Lung (tissue), 12 donors: ENCODE data around the gene GP1BB. TPM values are rescaled to one million over a fixed set of nuclear protein-coding genes. Genes with fewer than 3 reads are reported as not detected.

Experiments
- ATAC-seq: fragments of 200-7000 bp; cut with Tn5 transposase; one replicate; pipeline ENCODE4 v1.9.1; 2020; ENCODE audit warnings: moderate number of reproducible peaks; ENCODE audit not compliant: insufficient read depth, low FRiP score
- DNase-seq, 3 donors: peaks; one replicate each; pipeline ENCODE4 v3.0.0-alpha.2; 2013 to 2017
- H3K27ac ChIP-seq, 2 donors: one replicate each; pipeline ENCODE4 v1.5.1; 2013; ENCODE audit warnings: mild to moderate bottlenecking in 2 of 2, moderate library complexity in 2 of 2, control low read depth in 1 of 2, inconsistent platforms in 1 of 2, low read depth in 1 of 2, low read length in 1 of 2
- H3K27me3 ChIP-seq, 3 donors: one replicate each; pipeline ENCODE4 v1.5.1; 2013; ENCODE audit warnings: low read length in 2 of 3; ENCODE audit not compliant: control insufficient read depth in 3 of 3, insufficient read depth in 3 of 3
- H3K36me3 ChIP-seq, 4 donors: one replicate each; pipeline ENCODE4 v1.5.1; 2013; ENCODE audit warnings: low read length in 4 of 4, mild to moderate bottlenecking in 1 of 4, moderate library complexity in 1 of 4; ENCODE audit not compliant: control insufficient read depth in 4 of 4, insufficient read depth in 4 of 4
- H3K4me1 ChIP-seq, 5 donors: one replicate each; pipeline ENCODE4 v1.5.1; 2013; ENCODE audit warnings: low read length in 5 of 5, mild to moderate bottlenecking in 2 of 5, moderate library complexity in 1 of 5; ENCODE audit not compliant: control insufficient read depth in 5 of 5, insufficient read depth in 5 of 5
- H3K4me3 ChIP-seq: one replicate; pipeline ENCODE4 v1.5.1; 2013; ENCODE audit warnings: mild to moderate bottlenecking, control low read depth, moderate library complexity
- H3K9ac ChIP-seq, 2 donors: one replicate each; pipeline ENCODE4 v1.5.1; 2013; ENCODE audit warnings: low read length in 2 of 2, control low read depth in 1 of 2; ENCODE audit not compliant: insufficient read depth in 1 of 2
- H3K9me3 ChIP-seq, 4 donors: one replicate each; pipeline ENCODE4 v1.5.1; 2013; ENCODE audit warnings: low read length in 3 of 4, mild to moderate bottlenecking in 1 of 4, moderate library complexity in 1 of 4; ENCODE audit not compliant: control insufficient read depth in 4 of 4, insufficient read depth in 3 of 4
- WGBS, 2 donors: extraction: QIAGEN DNeasy Blood & Tissue Kit; methylation state at CpG; one replicate each; pipeline ENCODE4 v1.1.7; 2013; 5-methylcytosine and 5-hydroxymethylcytosine counted together
- polyA plus RNA-seq, 2 donors: library from polyadenylated mRNA; stranded (reverse); fragments of 200-250 nt; gene quantifications; one replicate each; pipeline ENCODE4 v1.2.1, GENCODE V29; 2013
- total RNA-seq, 2 donors: library from RNA; depleted of rRNA in 1 of 2; stranded (reverse); fragments of >200 nt in 1 of 2; gene quantifications; one replicate each; pipeline ENCODE4 v1.2.1, GENCODE V29; 2014 to 2021
- TF ChIP-seq, protein P1 (sequence below): IDR thresholded peaks from 2 replicates; pipeline ENCODE4 v1.5.1; 2012; ENCODE audit warnings: mild to moderate bottlenecking; ENCODE audit errors: control extremely low read depth, extremely low read depth
- donor health status: control.
- donor health status: control.
- donor health status: Bipolar disorder and iron deficiency.
- donor health status: healthy.
- donor health status: DM: yes; HTN: yes; CAD: no.

GP1BB gene
- total and polyA plus RNA-seq, 4 donors, result 1.9 to 5.5 (median 3.4) TPM

DNA sequence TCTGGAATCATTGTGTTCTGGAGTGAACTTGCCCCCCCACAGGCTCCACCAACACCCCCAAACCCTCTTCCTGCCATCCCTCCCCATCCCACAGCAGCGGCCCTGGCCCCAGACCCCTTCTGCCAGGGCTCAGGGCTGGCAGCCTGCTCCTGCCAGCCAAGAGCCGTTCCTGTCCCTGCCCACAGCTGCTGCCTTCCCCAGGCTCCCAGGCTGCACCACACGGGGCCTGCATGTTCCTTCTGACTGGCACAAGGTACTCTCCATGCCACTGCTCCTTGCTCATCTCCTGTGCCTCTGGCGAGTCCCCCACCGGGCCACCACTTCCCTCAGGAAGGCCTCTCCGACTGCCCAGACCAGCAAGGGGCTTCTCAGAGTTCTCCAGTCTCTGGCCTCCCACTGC lies 4.9 kb downstream of the GP1BB start:
- DNase-seq, result no peak
- Histone ChIP-seq H3K4me1 (peaks cover 0 to 12% (median 2%) of the 10 kb centered on the region in 5 donors), H3K9me3 (no peaks in the 10 kb centered on the region), H3K4me3 (no peak overlapping the region), H3K36me3 (no peaks in the 10 kb centered on the region), H3K27me3 (peaks cover 0 to 11% (median 6%) of the 10 kb centered on the region in 3 donors), H3K9ac (no peak overlapping the region), H3K27ac (no peak overlapping the region)
- TF ChIP-seq, protein P1, sequence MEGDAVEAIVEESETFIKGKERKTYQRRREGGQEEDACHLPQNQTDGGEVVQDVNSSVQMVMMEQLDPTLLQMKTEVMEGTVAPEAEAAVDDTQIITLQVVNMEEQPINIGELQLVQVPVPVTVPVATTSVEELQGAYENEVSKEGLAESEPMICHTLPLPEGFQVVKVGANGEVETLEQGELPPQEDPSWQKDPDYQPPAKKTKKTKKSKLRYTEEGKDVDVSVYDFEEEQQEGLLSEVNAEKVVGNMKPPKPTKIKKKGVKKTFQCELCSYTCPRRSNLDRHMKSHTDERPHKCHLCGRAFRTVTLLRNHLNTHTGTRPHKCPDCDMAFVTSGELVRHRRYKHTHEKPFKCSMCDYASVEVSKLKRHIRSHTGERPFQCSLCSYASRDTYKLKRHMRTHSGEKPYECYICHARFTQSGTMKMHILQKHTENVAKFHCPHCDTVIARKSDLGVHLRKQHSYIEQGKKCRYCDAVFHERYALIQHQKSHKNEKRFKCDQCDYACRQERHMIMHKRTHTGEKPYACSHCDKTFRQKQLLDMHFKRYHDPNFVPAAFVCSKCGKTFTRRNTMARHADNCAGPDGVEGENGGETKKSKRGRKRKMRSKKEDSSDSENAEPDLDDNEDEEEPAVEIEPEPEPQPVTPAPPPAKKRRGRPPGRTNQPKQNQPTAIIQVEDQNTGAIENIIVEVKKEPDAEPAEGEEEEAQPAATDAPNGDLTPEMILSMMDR, result no peak
- ATAC-seq, result no peak
- WGBS, 2 donors, result 74 to 76% methylated on average over 6 of the region's 6 CpGs

DNA sequence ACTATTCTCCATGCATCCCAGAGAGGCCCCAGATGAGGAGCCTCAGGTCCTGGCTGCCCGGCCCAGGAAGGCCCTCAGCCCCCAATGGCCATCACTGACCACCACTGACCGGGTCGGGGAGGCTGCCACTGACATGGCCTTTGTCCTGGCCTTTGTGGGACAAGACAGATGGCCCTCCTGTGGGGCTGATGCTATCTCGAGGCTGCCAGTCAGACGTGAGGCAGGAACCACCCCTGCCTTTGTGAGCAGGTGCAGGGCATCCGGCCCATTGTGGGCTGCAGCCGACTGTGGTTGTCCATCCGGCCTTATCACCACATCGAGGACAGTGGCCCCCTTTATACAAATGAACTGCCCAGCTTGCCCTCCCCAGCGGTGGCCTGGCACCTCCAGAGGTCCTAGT lies 5.5 kb downstream of the GP1BB start:
- DNase-seq (no peak), ATAC-seq (no peak)
- peaks cover 0 to 12% (median 0%) of the 10 kb centered on the region in 5 donors for H3K4me1 ChIP-seq
- H3K4me3 ChIP-seq, result no peak overlapping the region
- no peak overlapping the region for H3K27ac ChIP-seq
- H3K9ac ChIP-seq, result no peak overlapping the region
- TF ChIP-seq, protein P1, result no peak
- peaks cover 0 to 11% (median 6%) of the 10 kb centered on the region in 3 donors for H3K27me3 ChIP-seq
- H3K36me3 ChIP-seq, result no peaks in the 10 kb centered on the region
- H3K9me3 ChIP-seq, result no peaks in the 10 kb centered on the region
- WGBS, 2 donors, result 75 to 80% methylated on average over 10 of the region's 10 CpGs

GRCh38 chr22:19729507-19729906 lies 6.2 kb downstream of the GP1BB start:
- 77 to 83% methylated on average over 9 of the region's 9 CpGs for WGBS, 2 donors
- no peaks in the 10 kb centered on the region for H3K36me3 ChIP-seq
- TF ChIP-seq, protein P1, result no peak
- no peak for ATAC-seq
- DNase-seq, result no peak
- H3K9ac ChIP-seq, result no peak overlapping the region
- peaks cover 0 to 10% (median 4%) of the 10 kb centered on the region in 3 donors for H3K27me3 ChIP-seq
- H3K27ac ChIP-seq, result no peak overlapping the region
- no peak overlapping the region for H3K4me3 ChIP-seq
- H3K4me1 ChIP-seq, result peaks cover 0 to 9% (median 0%) of the 10 kb centered on the region in 5 donors
- H3K9me3 ChIP-seq, result no peaks in the 10 kb centered on the region

- ATAC-seq (no peak), DNase-seq (no peak)
- peaks cover 0 to 3% (median 0%) of the 10 kb centered on the region in 3 donors for H3K27me3 ChIP-seq
- peaks cover 0 to 9% (median 0%) of the 10 kb centered on the region in 5 donors for H3K4me1 ChIP-seq
- H3K27ac ChIP-seq, result no peak overlapping the region
- H3K4me3 ChIP-seq, result no peak overlapping the region
- no peaks in the 10 kb centered on the region for H3K9me3 ChIP-seq
- 81 to 93% methylated on average over 8 of the region's 8 CpGs for WGBS, 2 donors
- TF ChIP-seq, protein P1, result no peak
- H3K36me3 ChIP-seq, result no peaks in the 10 kb centered on the region
- no peak overlapping the region for H3K9ac ChIP-seq
Measured at GRCh38 chr22:19730198-19730597, 6.9 kb downstream of the GP1BB start.
